ENCODE data around the gene WWOX. TPM values are rescaled to one million over a fixed set of nuclear protein-coding genes. Genes with fewer than 3 reads are reported as not detected.
A peak's percentile ranks its signal among the peaks of the same experiment; 100 is the strongest.

The WWOX gene
- total and polyA plus RNA-seq, 2 experiments from 2014 or later: 22.1 to 123 TPM

DNA sequence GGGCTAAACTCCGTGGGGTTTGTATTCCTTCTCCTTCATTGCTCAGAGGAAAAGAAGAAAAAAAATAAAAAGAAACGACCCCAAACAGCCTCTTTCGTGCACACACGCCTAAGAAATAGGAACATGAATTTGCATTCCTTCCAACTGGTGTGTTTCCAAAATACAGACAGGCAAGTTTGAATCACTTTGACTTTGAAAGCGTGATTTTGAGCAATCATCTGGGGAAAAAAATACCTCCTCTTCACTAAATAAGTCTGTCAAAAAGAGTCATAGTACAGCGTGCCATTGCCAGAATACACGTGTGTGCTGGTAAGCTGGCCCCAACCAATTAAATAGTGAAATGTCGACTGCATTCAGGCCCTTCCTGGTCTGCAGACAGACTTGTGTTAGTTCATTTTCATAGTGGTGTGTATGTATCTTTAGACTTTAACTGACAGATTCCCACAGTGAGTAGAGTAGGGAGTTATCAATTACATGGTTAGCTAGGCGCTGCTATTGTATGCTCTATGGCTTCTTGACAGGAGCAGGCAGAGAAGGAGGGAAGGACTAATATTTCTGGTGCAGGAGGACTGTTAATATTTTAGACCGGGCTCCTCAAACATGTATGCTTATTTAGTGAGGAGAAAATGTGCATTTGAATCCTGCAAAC lies 882.8 kb downstream of the WWOX start:
- Histone ChIP-seq H3K27me3 (no peaks in the 10 kb centered on the region), H3K36me3 (no peaks in the 10 kb centered on the region), H3K4me1 (ENCODE audit: low read depth) (peaks cover 14% of the 10 kb centered on the region), H3K9me3 (ENCODE audit: low read depth) (no peaks in the 10 kb centered on the region), H3K4me3 (no peak overlapping the region), H3K27ac (no peak overlapping the region)
- DNase-seq (ENCODE audit: low read depth in 1 of 2, low spot score in 1 of 2): no peak
- TF ChIP-seq, protein P1, sequence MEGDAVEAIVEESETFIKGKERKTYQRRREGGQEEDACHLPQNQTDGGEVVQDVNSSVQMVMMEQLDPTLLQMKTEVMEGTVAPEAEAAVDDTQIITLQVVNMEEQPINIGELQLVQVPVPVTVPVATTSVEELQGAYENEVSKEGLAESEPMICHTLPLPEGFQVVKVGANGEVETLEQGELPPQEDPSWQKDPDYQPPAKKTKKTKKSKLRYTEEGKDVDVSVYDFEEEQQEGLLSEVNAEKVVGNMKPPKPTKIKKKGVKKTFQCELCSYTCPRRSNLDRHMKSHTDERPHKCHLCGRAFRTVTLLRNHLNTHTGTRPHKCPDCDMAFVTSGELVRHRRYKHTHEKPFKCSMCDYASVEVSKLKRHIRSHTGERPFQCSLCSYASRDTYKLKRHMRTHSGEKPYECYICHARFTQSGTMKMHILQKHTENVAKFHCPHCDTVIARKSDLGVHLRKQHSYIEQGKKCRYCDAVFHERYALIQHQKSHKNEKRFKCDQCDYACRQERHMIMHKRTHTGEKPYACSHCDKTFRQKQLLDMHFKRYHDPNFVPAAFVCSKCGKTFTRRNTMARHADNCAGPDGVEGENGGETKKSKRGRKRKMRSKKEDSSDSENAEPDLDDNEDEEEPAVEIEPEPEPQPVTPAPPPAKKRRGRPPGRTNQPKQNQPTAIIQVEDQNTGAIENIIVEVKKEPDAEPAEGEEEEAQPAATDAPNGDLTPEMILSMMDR (IDR thresholded peaks at IDR 0.05; ENCODE audit: low read depth, low read length): no peak

- no peak overlapping the region for H3K4me3 ChIP-seq
- H3K27ac ChIP-seq: no peak overlapping the region
- H3K36me3 ChIP-seq: no peaks in the 10 kb centered on the region
- TF ChIP-seq, protein P1 (IDR thresholded peaks at IDR 0.05; ENCODE audit: low read depth, low read length): no peak
- peaks cover 14% of the 10 kb centered on the region for H3K4me1 ChIP-seq (ENCODE audit: low read depth)
- H3K9me3 ChIP-seq (ENCODE audit: low read depth): no peaks in the 10 kb centered on the region
- DNase-seq (ENCODE audit: low read depth in 1 of 2, low spot score in 1 of 2): no peak
- no peaks in the 10 kb centered on the region for H3K27me3 ChIP-seq
These were observed 884.9 kb downstream of the WWOX start for GRCh38 chr16:78984324-78984723.

- Histone ChIP-seq H3K9me3 (ENCODE audit: low read depth) (no peaks in the 10 kb centered on the region), H3K4me1 (ENCODE audit: low read depth) (peaks cover 14% of the 10 kb centered on the region), H3K4me3 (no peak overlapping the region), H3K27ac (no peak overlapping the region), H3K27me3 (no peaks in the 10 kb centered on the region), H3K36me3 (no peaks in the 10 kb centered on the region)
- peak in 1 of 2 donors; percentile 51 for DNase-seq (ENCODE audit: low read depth in 1 of 2, low spot score in 1 of 2)
- TF ChIP-seq, protein P1 (IDR thresholded peaks at IDR 0.05; ENCODE audit: low read depth, low read length): no peak
These were observed 885.5 kb downstream of the WWOX start for GRCh38 chr16:78984887-78985464.

DNA sequence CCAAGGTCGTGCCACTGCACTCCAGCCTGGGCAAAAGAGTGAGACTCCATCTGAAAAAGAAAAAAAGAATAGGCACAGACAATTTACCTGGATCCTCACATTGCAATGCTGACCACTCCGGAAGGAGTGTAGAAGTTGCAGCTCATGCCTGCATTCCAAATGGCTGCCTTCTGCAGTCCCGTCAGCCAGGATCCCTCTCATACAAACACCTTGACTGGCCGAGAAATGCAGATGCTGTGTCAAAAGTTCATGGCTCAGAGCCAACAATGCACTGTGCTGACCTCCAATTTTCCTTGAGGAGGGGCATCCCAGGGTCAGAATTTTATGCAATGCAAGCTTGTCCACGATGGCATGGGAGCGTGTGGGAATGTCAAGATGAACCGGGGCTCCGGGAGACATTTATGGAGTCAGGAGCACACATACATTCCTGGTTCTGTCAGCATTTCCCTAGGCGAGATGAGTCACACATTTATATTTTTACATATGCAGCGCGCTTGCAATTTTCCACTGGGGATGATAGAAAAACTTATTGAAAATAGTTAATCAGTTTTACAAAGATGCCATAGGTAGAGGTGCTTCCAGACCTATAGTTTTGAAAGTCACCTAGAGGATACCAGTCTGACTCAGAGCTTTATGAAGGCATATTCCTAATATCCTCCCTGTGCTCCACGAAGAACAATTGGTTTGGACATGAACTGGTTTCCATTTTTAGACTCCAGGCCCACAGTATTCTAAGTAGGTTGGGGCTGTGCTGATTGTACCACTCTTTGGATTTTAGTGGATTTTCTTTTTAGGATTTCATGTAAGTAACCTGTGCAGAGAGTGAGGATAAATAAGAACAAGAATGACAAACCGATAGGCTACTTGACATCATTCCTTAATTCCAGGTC lies 886.5 kb downstream of the WWOX start:
- Histone ChIP-seq H3K27ac (no peak overlapping the region), H3K27me3 (no peaks in the 10 kb centered on the region), H3K4me3 (no peak overlapping the region), H3K9me3 (ENCODE audit: low read depth) (no peaks in the 10 kb centered on the region), H3K4me1 (ENCODE audit: low read depth) (peaks cover 19% of the 10 kb centered on the region), H3K36me3 (no peaks in the 10 kb centered on the region)
- DNase-seq (ENCODE audit: low read depth in 1 of 2, low spot score in 1 of 2): no peak
- TF ChIP-seq, protein P1 (IDR thresholded peaks at IDR 0.05; ENCODE audit: low read depth, low read length): no peak

DNA sequence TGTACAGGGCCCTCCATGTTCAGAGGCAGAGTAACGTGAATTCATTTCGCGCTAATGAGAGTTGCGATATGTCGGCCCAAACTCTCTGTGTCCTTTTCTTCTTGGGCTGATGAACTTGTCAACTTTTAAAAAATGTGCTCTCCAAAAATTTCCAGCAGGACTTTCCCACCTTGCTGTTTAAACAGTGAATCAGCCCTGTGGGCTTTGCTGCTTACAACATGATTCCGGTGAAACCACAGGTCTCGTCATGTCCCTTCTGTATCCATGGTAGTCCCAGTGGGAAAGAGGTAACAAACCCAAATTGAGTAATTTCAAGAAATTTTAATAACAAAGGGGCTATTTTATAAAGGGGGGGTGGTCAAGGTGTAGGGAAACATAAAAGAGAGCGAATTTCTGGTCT lies 888.2 kb downstream of the WWOX start:
- DNase-seq (ENCODE audit: low read depth in 1 of 2, low spot score in 1 of 2): no peak
- Histone ChIP-seq H3K4me1 (ENCODE audit: low read depth) (peaks cover 22% of the 10 kb centered on the region), H3K27ac (no peak overlapping the region), H3K36me3 (no peaks in the 10 kb centered on the region), H3K4me3 (no peak overlapping the region), H3K9me3 (ENCODE audit: low read depth) (no peaks in the 10 kb centered on the region), H3K27me3 (no peaks in the 10 kb centered on the region)
- TF ChIP-seq, protein P1 (IDR thresholded peaks at IDR 0.05; ENCODE audit: low read depth, low read length): no peak
